Transverse colon (tissue), 4 donors: ENCODE measurements around the gene F11R.

ENCODE experiments used
- EP300 ChIP-seq: sonication (generic); formaldehyde crosslinking; IDR thresholded peaks from one replicate; pipeline ENCODE4 v1.6.1; 2017; ENCODE audit warnings: antibody characterized with exemption, low read depth
- POLR2A ChIP-seq: fragments of 450-650 bp; IDR thresholded peaks from one replicate; pipeline ENCODE4 v1.6.1; 2016; ENCODE audit warnings: antibody characterized with exemption, mild to moderate bottlenecking, moderate library complexity
- POLR2AphosphoS5 ChIP-seq, 3 donors: sonication (generic); formaldehyde crosslinking; IDR thresholded peaks; one replicate each; pipeline ENCODE4 v1.6.1; 2016; ENCODE audit warnings: antibody characterized with exemption in 3 of 3
- TF ChIP-seq, protein P1 (sequence below), 5 experiments: fragments of 200-600 bp in 3 of 5; fragments of 450-650 bp in 2 of 5; sonication (generic) in 3 of 5; IDR thresholded peaks; 1 replicate in 2 of 5; 2 replicates in 3 of 5; pipeline ENCODE4 v1.5.1; 2016 to 2017; ENCODE audit warnings: antibody characterized with exemption in 5 of 5, inconsistent platforms in 3 of 5, mild to moderate bottlenecking in 2 of 5, moderate library complexity in 1 of 5

DNA sequence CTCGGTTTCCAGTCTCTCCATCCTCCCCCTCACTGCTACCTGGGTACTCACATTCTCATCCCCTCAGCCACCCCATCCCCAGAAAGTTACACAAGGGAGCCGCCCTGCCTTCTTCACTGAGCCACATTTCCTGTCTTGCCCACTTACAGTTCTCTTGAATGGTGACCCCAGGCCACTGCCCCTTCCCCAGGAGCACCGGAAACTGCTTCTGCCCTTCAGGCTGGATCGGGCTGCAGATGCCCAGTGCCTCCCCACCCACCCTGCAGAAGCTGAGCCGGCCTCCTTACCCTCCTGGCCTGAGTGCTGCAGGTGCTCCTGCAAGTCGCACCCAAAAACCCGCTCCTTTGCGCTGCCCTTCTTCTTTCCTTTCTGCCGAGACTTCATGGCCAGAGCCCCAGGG lies 48.3 kb upstream of the F11R start:
- TF ChIP-seq, protein P1, sequence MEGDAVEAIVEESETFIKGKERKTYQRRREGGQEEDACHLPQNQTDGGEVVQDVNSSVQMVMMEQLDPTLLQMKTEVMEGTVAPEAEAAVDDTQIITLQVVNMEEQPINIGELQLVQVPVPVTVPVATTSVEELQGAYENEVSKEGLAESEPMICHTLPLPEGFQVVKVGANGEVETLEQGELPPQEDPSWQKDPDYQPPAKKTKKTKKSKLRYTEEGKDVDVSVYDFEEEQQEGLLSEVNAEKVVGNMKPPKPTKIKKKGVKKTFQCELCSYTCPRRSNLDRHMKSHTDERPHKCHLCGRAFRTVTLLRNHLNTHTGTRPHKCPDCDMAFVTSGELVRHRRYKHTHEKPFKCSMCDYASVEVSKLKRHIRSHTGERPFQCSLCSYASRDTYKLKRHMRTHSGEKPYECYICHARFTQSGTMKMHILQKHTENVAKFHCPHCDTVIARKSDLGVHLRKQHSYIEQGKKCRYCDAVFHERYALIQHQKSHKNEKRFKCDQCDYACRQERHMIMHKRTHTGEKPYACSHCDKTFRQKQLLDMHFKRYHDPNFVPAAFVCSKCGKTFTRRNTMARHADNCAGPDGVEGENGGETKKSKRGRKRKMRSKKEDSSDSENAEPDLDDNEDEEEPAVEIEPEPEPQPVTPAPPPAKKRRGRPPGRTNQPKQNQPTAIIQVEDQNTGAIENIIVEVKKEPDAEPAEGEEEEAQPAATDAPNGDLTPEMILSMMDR (IDR thresholded peaks at IDR 0.05): no peak
- TF ChIP-seq EP300 (no peak), POLR2AphosphoS5 (IDR thresholded peaks at IDR 0.05) (no peak), POLR2A (no peak)
